HG02840 (cell line): ENCODE measurements around the gene ATXN7L2.
A peak's percentile ranks its signal among the peaks of the same experiment; 100 is the strongest.

Experiments used
- ATAC-seq: cut with Tn5 transposase; IDR thresholded peaks from one replicate; pipeline ENCODE4 v1.9.1; 2021; ENCODE audit warnings: mild to moderate bottlenecking, moderate library complexity, moderate number of reproducible peaks; ENCODE audit not compliant: unreplicated experiment, low FRiP score

The ATXN7L2 gene

GRCh38 chr1:109474697-109475096 is 9.0 kb upstream of the ATXN7L2 start:
- ATAC-seq = no peak

- no peak for ATAC-seq
Measured at GRCh38 chr1:109475261-109475660, 8.4 kb upstream of the ATXN7L2 start.

GRCh38 chr1:109476825-109477224 is 6.9 kb upstream of the ATXN7L2 start:
- ATAC-seq = no peak

GRCh38 chr1:109477821-109478220 is 5.9 kb upstream of the ATXN7L2 start:
- no peak for ATAC-seq

GRCh38 chr1:109478806-109479205 is 4.9 kb upstream of the ATXN7L2 start:
- no peak for ATAC-seq

- no peak for ATAC-seq
Measured at GRCh38 chr1:109479311-109479710, 4.4 kb upstream of the ATXN7L2 start.

GRCh38 chr1:109479901-109480300 is 3.8 kb upstream of the ATXN7L2 start:
- no peak for ATAC-seq

GRCh38 chr1:109481646-109482045 is 2.1 kb upstream of the ATXN7L2 start:
- ATAC-seq = no peak

- ATAC-seq = no peak
Measured at GRCh38 chr1:109482242-109482641, 1.5 kb upstream of the ATXN7L2 start.

- ATAC-seq = peak; percentile 4
Measured at GRCh38 chr1:109482791-109483671, 674 bp upstream of the ATXN7L2 start.

- ATAC-seq = no peak
Measured at GRCh38 chr1:109484519-109484975, 842 bp downstream of the ATXN7L2 start.

GRCh38 chr1:109485001-109485400 is 1.3 kb downstream of the ATXN7L2 start:
- ATAC-seq = no peak

GRCh38 chr1:109487261-109487660 is 3.6 kb downstream of the ATXN7L2 start:
- no peak for ATAC-seq

- ATAC-seq = no peak
Measured at GRCh38 chr1:109488201-109488600, 4.5 kb downstream of the ATXN7L2 start.

GRCh38 chr1:109488696-109489095 is 5.0 kb downstream of the ATXN7L2 start:
- ATAC-seq = no peak

- no peak for ATAC-seq
Measured at GRCh38 chr1:109490029-109490933, 6.6 kb downstream of the ATXN7L2 start.

- ATAC-seq = no peak
Measured at GRCh38 chr1:109490934-109491302, 7.2 kb downstream of the ATXN7L2 start.

- no peak for ATAC-seq
Measured at GRCh38 chr1:109491372-109491771, 7.7 kb downstream of the ATXN7L2 start.

- ATAC-seq = no peak
Measured at GRCh38 chr1:109492779-109493178, 9.1 kb downstream of the ATXN7L2 start.

GRCh38 chr1:109493227-109493626 is 9.5 kb downstream of the ATXN7L2 start:
- no peak for ATAC-seq

- peak; percentile 88 for ATAC-seq
Measured at GRCh38 chr1:109493805-109494539, 10.3 kb downstream of the ATXN7L2 start, which contains the start of gene CYB561D1. Gene CYB561D1, plus strand, starts transcription at chr1:109494094. Its CDS starts 46 bp downstream, at chr1:109494140.
